Measurements from ENCODE around the gene NUP42.

Gene NUP42

DNA sequence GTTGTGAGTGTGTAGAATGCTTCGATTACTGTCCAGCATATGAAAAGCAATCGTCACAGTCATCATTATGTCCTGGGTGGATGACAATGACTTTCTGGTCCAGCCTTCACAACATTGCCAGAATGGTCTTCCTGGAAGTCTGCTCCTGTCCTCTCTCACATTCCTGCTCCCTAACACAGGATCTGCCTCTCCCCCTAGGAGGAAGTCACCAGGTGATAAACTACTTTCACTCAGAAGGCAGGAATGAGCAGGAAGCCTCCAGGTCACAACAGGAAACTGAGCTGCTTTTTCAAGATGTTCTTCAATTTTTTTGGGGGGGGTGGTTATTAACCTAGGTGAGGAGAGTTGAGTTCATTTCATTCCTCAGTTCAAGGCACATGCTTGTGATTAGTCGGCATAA is 51.1 kb downstream of the NUP42 start:
- TF ChIP-seq, protein P1, sequence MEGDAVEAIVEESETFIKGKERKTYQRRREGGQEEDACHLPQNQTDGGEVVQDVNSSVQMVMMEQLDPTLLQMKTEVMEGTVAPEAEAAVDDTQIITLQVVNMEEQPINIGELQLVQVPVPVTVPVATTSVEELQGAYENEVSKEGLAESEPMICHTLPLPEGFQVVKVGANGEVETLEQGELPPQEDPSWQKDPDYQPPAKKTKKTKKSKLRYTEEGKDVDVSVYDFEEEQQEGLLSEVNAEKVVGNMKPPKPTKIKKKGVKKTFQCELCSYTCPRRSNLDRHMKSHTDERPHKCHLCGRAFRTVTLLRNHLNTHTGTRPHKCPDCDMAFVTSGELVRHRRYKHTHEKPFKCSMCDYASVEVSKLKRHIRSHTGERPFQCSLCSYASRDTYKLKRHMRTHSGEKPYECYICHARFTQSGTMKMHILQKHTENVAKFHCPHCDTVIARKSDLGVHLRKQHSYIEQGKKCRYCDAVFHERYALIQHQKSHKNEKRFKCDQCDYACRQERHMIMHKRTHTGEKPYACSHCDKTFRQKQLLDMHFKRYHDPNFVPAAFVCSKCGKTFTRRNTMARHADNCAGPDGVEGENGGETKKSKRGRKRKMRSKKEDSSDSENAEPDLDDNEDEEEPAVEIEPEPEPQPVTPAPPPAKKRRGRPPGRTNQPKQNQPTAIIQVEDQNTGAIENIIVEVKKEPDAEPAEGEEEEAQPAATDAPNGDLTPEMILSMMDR (IDR thresholded peaks at IDR 0.05; ENCODE audit: low read depth, low read length): no peak
- no peaks in the 10 kb centered on the region for H3K9me3 ChIP-seq
- H3K27me3 ChIP-seq: no peaks in the 10 kb centered on the region
- DNase-seq: no peak
- no peak overlapping the region for H3K4me3 ChIP-seq (ENCODE audit: low read depth, low read length)
- H3K36me3 ChIP-seq: no peaks in the 10 kb centered on the region
- H3K4me1 ChIP-seq: no peaks in the 10 kb centered on the region

DNA sequence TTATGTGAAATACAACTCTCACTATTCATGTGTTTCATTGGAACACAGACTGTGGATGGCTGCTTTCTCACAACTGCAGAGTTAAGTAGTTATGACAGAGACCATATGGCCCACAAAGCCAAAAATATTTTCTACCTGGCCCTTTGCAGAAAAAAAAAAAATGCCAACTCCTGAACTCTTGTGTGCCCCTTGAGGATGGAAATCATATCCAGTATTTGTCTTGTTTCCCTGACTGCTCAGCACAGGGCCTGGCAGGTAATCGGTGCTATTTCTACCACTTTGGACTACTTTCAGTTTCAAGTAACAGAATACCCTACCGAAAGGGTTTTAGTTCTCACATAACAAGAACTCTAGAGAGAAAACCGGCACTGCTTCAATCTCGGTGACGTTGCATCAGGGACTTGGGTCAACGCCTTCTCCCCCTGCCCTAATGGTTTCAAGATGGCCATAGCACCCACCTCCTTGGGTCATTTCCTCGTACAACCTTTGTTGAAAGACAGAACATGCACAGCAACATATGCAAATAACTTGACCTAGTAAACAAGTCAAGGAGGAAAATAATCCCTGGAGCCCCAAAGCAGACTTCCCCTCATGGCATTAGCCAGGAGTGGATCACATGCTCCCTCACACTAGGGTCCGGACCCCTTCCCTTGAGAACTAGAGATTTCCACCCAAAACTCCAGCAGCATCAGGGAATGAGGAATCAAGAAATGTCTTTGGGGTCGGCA is 52.9 kb downstream of the NUP42 start:
- TF ChIP-seq, protein P1 (IDR thresholded peaks at IDR 0.05; ENCODE audit: low read depth, low read length): no peak
- no peak for DNase-seq
- H3K4me3 ChIP-seq (ENCODE audit: low read depth, low read length): no peak overlapping the region

DNA sequence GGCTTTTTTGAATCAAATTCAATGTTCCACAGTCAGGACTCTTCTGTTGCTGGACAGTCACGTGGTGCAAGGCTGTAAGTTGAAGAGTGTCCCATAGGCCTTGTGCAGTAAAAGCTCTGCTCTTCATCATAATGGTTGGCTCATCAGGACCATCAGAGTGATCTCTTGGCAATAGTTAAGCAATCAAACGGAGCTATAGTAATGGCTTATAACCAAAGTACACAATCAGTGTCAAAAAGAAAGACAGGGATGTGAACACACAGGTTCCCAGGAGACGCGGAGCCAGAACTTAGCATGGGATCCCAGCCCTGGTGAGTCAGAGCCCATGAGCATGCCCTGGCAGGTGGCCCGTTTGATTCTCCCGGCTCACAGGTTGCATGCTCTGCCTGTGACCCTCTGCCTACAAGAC is 54.0 kb downstream of the NUP42 start:
- Histone ChIP-seq H3K4me1 (no peaks in the 10 kb centered on the region), H3K9me3 (no peaks in the 10 kb centered on the region), H3K36me3 (no peaks in the 10 kb centered on the region), H3K27me3 (no peaks in the 10 kb centered on the region), H3K4me3 (ENCODE audit: low read depth, low read length) (no peak overlapping the region)
- TF ChIP-seq, protein P1 (IDR thresholded peaks at IDR 0.05; ENCODE audit: low read depth, low read length): no peak
- no peak for DNase-seq

More for the DNA sequence above, 52.9 kb downstream of the NUP42 start:
- no peaks in the 10 kb centered on the region for H3K27me3 ChIP-seq
- no peaks in the 10 kb centered on the region for H3K9me3 ChIP-seq
- H3K4me1 ChIP-seq: no peaks in the 10 kb centered on the region
- H3K36me3 ChIP-seq: no peaks in the 10 kb centered on the region

DNA sequence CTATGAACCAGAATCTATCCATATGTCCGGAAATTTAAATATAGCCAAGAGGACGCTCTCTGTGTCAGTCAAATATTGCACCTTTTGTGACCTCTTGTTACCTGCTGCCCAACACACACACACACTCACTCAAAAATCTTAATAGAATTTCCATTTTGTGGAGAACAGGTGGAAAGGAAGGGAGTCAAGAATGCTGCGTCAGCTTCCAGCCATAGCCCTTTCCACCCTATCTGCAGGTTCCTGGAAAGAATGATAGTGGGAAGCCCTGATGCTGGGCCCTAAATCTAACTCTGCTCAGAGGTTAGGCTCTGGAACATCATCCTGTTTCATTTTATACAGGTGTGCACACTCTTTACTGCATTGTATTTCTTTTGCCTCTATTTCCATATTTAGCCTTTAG is 55.2 kb downstream of the NUP42 start:
- no peak for DNase-seq
- Histone ChIP-seq H3K4me3 (ENCODE audit: low read depth, low read length) (no peak overlapping the region), H3K27me3 (no peaks in the 10 kb centered on the region), H3K4me1 (no peaks in the 10 kb centered on the region), H3K9me3 (no peaks in the 10 kb centered on the region), H3K36me3 (no peaks in the 10 kb centered on the region)
- TF ChIP-seq, protein P1 (IDR thresholded peaks at IDR 0.05; ENCODE audit: low read depth, low read length): no peak

DNA sequence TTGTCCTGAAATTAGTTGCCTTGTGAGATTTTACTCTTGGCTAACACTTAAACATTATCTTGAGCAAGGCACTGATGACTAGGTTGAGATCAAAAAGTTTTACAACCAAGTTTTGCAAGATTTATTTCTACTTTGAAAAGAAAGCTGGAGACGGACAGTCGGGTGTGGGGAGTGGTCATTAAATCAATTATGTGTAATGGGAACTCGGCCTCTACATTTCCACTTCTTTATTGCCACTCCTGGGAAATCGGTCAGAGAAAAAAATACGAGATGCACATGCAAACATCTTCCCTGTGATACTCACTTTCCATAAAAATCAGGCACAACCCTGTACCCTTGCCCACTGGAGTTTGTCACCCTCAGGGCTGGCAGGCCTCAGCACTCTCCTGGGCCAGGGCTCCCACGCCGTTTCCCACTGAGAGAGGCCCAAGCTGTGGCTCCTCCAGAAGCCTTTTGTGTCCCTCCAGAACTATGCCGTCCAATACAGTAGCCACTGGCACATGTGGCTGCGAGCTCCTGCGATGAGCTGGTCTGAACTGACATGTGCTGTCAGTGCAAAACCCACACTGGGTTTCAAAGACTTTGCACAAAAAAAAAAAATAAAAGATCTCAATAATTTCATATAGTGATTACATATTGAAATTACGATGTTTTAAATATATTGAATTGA is 57.3 kb downstream of the NUP42 start:
- H3K4me1 ChIP-seq: no peaks in the 10 kb centered on the region
- H3K4me3 ChIP-seq (ENCODE audit: low read depth, low read length): no peak overlapping the region
- no peaks in the 10 kb centered on the region for H3K36me3 ChIP-seq
- no peaks in the 10 kb centered on the region for H3K27me3 ChIP-seq
- TF ChIP-seq, protein P1 (IDR thresholded peaks at IDR 0.05; ENCODE audit: low read depth, low read length): no peak
- no peaks in the 10 kb centered on the region for H3K9me3 ChIP-seq
- DNase-seq: no peak

DNA sequence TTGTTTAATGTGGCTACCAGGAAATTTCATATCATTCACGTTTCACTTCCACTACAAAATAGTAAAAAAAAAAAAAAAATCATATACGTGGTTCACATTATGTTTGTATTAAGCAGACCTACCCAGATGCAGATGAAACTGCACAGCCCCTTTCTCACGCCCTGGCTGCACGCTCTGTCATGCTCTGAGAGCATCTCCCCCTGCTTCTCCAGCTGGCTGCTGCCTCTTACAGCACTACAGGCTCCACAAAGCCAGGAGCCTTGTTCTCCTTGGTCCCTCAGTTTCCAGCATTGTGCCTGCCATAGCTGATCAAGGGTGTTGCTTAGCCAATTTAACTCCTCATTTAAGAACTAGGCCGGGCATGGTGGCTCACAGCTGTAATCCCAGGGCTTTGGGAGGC is 57.9 kb downstream of the NUP42 start:
- TF ChIP-seq, protein P1 (IDR thresholded peaks at IDR 0.05; ENCODE audit: low read depth, low read length): no peak
- DNase-seq: no peak

More for the DNA sequence above, 57.9 kb downstream of the NUP42 start:
- no peaks in the 10 kb centered on the region for H3K27me3 ChIP-seq
- H3K4me1 ChIP-seq: no peaks in the 10 kb centered on the region
- H3K4me3 ChIP-seq (ENCODE audit: low read depth, low read length): no peak overlapping the region
- H3K36me3 ChIP-seq: no peaks in the 10 kb centered on the region
- no peaks in the 10 kb centered on the region for H3K9me3 ChIP-seq
